Fibroblast of the aortic adventitia (primary cell): ENCODE results near the gene RGL1. TPM values are rescaled to one million over a fixed set of nuclear protein-coding genes. Genes with fewer than 3 reads are reported as not detected.
A peak's percentile ranks its signal among the peaks of the same experiment; 100 is the strongest.

Experiments used
- DNase-seq: peaks from one replicate; pipeline ENCODE4 v3.0.0-alpha.2; 2010; ENCODE audit warnings: low read depth
- H3K4me3 ChIP-seq: 2 replicates; pipeline ENCODE4 v1.5.1; 2011; ENCODE audit warnings: low read depth, mild to moderate bottlenecking, control low read depth, low read length, moderate library complexity
- total RNA-seq: library from RNA; depleted of rRNA; stranded (reverse); fragments of >200 nt; gene quantifications from 2 replicates; pipeline ENCODE4 v1.2.3, GENCODE V29; 2012; ENCODE audit warnings: low replicate concordance
- TF ChIP-seq, protein P1 (sequence below): IDR thresholded peaks from 2 replicates; pipeline ENCODE4 v1.5.1; 2011; ENCODE audit warnings: mild to moderate bottlenecking, low read length, control low read depth, inconsistent platforms; ENCODE audit not compliant: insufficient read depth

The RGL1 gene
- total RNA-seq, 1 donor = 55.1 TPM

DNA sequence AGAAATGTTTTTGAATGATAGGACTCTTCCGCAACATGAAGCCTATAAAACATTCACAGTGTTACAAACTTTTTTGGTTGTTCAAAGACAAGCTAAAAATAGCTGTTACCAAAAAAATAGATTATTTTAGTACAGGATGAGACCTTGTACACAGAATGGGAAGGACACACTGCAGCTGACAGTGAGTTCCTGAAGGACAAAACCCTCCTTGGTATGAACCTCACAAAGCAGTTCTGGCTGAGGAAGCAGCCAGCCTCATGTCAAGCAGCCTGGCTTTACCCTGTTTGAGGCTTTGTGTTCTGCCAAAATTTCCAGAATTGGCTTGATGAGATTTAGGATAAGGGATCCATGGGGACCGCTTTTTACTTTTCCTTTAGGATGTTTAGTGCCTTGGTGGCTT lies 93.7 kb downstream of the RGL1 start:
- no peak overlapping the region for H3K4me3 ChIP-seq
- TF ChIP-seq, protein P1, sequence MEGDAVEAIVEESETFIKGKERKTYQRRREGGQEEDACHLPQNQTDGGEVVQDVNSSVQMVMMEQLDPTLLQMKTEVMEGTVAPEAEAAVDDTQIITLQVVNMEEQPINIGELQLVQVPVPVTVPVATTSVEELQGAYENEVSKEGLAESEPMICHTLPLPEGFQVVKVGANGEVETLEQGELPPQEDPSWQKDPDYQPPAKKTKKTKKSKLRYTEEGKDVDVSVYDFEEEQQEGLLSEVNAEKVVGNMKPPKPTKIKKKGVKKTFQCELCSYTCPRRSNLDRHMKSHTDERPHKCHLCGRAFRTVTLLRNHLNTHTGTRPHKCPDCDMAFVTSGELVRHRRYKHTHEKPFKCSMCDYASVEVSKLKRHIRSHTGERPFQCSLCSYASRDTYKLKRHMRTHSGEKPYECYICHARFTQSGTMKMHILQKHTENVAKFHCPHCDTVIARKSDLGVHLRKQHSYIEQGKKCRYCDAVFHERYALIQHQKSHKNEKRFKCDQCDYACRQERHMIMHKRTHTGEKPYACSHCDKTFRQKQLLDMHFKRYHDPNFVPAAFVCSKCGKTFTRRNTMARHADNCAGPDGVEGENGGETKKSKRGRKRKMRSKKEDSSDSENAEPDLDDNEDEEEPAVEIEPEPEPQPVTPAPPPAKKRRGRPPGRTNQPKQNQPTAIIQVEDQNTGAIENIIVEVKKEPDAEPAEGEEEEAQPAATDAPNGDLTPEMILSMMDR = no peak
- DNase-seq = no peak

DNA sequence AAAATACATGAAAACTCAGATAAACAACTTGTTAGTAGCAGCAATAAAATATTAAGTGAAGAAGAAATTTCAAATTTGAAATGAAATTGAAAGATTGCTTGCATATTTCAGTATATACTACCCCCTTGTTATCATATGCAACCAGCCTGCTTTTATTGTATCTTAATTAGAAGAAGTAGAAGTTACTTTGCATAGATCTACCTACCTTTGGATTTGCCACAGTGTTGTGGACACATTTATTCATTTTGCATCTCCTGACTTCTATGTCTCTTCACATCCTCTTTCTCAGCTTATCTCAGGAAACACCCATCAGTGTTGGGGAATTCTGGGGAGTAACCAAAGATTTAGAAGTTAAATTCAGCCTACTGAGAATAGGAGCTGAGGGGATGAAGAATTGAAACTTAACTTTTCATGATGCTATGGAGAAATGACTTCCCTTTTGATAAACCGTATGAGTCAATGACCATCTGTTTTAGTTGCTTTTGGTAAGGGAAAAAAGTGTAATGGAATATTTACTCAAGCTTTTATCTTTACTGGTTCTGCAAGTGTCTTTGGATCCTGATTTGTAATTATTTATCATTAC lies 96.9 kb downstream of the RGL1 start:
- peak; percentile 51 for DNase-seq
- TF ChIP-seq, protein P1 = no peak
- H3K4me3 ChIP-seq = no peak overlapping the region

DNA sequence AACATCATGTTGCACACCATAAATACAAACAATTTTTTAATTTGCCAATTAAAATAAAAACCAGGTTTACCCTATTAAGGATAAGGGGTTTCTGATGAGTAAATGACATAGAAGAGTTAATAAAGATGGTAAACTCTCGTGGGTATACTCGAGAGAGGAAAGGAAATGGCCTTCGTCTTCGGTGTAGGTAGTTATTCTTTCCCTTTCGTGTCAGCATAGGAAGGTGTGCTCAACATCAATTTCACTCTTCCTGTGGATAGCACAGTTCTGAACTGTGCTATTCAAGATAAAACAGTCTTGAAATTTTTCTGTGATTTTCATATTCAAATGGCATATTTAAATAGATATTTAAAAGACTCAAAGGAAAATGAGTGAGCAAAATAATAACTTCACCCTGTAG lies 98.2 kb downstream of the RGL1 start:
- no peak overlapping the region for H3K4me3 ChIP-seq
- no peak for DNase-seq
- TF ChIP-seq, protein P1 = no peak

DNA sequence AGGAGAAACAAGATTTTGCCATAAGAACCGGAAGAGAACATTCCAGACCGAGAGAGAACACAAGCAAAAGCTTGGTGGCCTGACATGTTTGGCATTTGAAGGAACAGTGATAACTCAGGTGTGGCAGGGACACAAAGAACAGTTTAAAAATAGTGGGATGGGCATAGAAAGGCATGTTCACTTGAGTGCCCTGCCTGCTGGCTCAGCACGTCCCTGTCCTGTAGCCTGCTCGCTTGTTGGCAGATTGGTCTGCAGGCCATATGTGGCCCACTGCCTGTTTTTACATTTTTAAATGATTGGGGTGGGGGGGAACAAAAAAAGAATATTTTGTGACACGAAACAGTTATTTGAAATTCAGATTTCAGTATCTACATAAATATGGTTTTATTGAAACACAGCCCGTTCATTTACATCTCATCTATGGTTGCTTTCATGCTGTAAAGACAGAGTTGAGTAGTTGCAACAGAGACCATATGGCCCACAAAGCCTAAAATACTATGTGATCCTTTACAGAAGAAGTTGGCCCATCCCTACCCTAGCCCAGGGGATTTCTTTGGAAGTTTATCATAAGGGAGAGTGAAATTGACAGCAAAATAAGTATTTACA lies 100.7 kb downstream of the RGL1 start:
- TF ChIP-seq, protein P1 = no peak
- H3K4me3 ChIP-seq = no peak overlapping the region
- DNase-seq = no peak

DNA sequence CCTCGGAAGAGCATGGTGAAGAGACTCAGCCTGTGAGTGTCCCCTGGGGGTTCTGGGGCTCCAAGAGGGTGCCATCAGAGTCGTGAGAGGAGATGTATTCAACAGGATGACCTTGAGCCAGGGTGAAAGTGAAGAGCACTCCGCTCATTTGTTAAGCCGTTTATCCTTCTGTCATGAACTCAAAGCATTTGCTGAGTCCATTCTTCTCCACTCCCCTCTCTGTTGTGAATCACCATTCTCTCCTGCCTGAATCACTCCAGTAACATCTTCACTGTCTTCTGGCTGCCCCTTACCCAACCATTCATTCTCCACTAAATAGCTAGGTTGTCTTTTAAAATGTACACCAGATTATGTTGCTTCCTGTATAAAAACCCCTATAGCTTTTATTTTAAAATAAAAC lies 102.2 kb downstream of the RGL1 start:
- H3K4me3 ChIP-seq = no peak overlapping the region
- TF ChIP-seq, protein P1 = no peak
- DNase-seq = no peak

DNA sequence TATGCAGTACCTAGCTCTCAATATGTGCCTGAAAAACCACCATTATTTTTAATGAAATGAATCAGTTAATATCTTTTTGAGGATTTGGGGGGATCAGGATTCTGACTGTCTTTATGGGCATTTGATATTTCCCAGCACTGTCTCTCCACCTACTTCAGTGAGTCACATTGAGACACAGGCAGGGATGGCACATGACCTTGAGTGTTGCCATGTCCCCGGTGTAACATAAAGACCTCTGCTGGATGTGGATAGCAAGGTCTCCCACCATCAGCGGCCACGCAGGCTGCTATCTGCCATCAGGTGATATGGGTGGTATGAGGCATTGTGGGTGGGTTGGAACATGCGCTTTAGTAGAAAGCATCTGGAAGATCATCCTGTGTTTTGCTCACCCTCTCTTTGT lies 103.2 kb downstream of the RGL1 start:
- TF ChIP-seq, protein P1 = no peak
- DNase-seq = no peak
- H3K4me3 ChIP-seq = no peak overlapping the region

DNA sequence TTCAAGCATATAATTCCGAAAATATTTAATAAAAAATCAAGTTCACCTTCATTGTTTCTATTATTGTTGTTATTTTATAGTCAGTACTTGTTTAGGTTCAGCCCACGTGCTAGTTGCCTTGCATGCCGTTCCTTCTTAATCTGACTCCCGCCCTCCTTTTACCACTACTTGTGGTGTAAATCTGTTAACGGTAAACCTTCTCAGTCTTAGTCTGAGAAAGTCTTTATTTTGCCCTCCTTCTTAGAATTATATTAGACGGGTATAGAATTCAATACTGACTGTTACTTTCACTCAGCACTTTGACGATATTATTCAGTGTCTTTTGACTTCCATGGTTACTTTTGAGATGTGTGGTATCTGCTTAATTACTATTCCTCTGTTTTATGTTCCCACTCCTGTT lies 104.8 kb downstream of the RGL1 start:
- TF ChIP-seq, protein P1 = no peak
- DNase-seq = no peak
- H3K4me3 ChIP-seq = no peak overlapping the region
